Stomach smooth muscle (tissue), 2 donors: ENCODE data around the gene AGTRAP.

ENCODE experiments used
- H3K27ac ChIP-seq: one replicate; pipeline ENCODE4 v1.7.0; 2013; ENCODE audit warnings: mild to moderate bottlenecking, low read length, inconsistent platforms
- H3K27me3 ChIP-seq, 2 donors: one replicate each; pipeline ENCODE4 v1.7.0; 2013; ENCODE audit warnings: low read length in 2 of 2; ENCODE audit not compliant: insufficient read depth in 2 of 2, control insufficient read depth in 1 of 2
- H3K36me3 ChIP-seq, 2 donors: one replicate each; pipeline ENCODE4 v1.7.0; 2013; ENCODE audit warnings: low read length in 2 of 2; ENCODE audit not compliant: control insufficient read depth in 2 of 2, insufficient read depth in 2 of 2
- H3K4me1 ChIP-seq: one replicate; pipeline ENCODE4 v1.7.0; 2013; ENCODE audit warnings: low read length; ENCODE audit not compliant: control insufficient read depth, insufficient read depth
- H3K4me3 ChIP-seq, 2 donors: one replicate each; pipeline ENCODE4 v1.7.0; 2013; ENCODE audit warnings: low read length in 2 of 2
- H3K9ac ChIP-seq, 2 donors: one replicate each; pipeline ENCODE4 v1.7.0; 2013; ENCODE audit warnings: low read length in 2 of 2, mild to moderate bottlenecking in 1 of 2
- H3K9me3 ChIP-seq, 2 donors: one replicate each; pipeline ENCODE4 v1.7.0; 2013; ENCODE audit warnings: low read length in 2 of 2; ENCODE audit not compliant: control insufficient read depth in 2 of 2
- donor health status: healthy.
- donor health status: Pancreatic carcinoma.

AGTRAP gene

DNA sequence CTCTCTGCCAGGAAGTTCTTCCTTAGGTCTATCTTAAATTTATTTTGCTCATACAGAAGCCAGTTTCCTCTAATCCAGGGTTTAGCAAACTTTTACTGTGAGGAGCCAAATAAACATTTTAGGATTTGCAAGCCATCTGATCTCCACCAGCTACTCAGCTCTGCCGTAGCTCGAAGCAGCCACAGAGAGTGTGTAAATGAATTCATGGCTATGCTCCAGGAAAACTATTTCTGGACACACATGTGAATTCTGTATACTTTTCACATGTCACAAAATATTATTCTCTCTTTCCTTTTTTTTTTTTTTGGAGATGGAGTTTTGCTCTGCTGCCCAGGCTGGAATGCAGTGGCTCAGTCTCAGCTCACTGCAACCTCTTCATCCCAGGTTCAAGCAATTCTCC, 13.4 kb upstream of the AGTRAP start:
- Histone ChIP-seq H3K27me3 (no peaks in the 10 kb centered on the region), H3K4me3 (no peak overlapping the region), H3K9me3 (no peaks in the 10 kb centered on the region), H3K4me1 (peaks cover 25% of the 10 kb centered on the region), H3K9ac (no peak overlapping the region), H3K36me3 (no peaks in the 10 kb centered on the region), H3K27ac (no peak overlapping the region)

DNA sequence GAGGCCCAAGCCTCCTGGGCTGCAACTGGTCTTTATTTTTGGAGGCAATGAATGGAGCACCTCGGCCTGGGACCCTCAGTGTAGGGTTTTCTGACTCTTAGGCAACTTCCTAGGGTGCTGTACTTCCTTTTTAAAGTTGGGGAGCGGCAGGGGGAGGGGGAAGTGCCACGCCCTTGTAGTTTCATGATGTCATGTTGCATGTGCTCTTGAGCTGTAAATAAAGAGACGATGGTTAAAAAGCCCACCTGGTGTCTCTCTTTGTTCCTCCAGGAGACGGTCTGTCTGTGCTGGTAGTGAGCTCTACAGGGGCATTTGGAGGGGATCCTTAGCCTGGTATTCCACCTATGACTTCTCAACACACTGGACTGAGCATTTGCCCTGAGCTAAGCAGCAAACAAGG, 10.3 kb upstream of the AGTRAP start:
- Histone ChIP-seq H3K27me3 (no peaks in the 10 kb centered on the region), H3K27ac (no peak overlapping the region), H3K36me3 (no peaks in the 10 kb centered on the region), H3K4me3 (no peak overlapping the region), H3K9me3 (no peaks in the 10 kb centered on the region), H3K4me1 (peaks cover 24% of the 10 kb centered on the region), H3K9ac (no peak overlapping the region)

DNA sequence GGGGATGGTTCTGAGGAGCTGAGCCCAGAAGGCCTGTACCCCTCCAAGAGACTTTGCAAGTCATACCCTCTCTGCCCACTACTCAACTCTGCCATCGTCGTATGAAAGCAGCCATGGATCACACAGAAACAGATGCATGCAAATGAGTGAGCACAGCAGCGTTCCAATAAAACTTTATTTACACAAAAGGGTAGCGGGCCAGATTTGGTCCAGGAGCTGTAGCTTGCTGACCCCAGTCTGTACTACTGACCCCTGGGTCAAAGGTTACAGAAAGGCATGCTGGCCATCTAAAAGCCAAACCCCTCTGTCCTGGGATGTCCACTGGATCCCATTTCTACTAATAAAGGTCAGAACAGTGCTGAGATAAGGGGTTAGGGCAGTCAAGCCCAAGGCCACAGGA, 8.8 kb upstream of the AGTRAP start:
- no peak overlapping the region for H3K27ac ChIP-seq
- H3K4me1 ChIP-seq = peaks cover 22% of the 10 kb centered on the region
- no peaks in the 10 kb centered on the region for H3K9me3 ChIP-seq
- H3K4me3 ChIP-seq = no peak overlapping the region
- H3K9ac ChIP-seq = no peak overlapping the region
- no peaks in the 10 kb centered on the region for H3K36me3 ChIP-seq
- H3K27me3 ChIP-seq = no peaks in the 10 kb centered on the region

DNA sequence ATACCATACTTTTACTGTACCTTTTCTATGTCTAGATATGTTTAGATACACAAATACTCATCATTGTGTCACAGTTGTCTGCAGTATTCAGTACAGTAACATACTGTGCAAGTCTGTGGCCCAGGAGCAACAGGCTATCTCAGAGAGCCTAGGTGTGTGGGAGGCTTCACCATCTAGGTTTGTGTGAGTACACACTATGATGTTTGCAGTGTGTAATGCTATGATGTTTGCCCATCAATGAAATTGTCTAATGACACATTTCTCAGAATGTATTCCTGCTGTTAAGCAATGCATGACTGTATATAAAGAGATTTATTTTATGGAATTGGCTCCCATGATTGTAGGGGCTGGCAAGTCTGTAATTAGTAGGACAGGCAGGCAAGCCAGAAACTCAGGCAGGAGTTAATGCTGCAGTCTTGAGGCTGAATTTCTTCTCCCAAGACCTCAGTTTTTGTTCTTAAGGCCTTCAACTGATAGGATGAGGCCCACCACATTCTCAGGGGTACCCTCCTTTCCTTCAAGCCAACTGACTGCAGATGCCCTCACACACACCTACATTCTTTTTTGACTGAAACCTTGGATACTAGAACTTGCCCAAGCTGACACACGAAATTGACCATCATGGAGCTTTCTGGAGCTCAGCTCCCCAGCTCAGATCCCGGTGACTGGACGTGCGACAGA, 7.7 kb upstream of the AGTRAP start:
- no peaks in the 10 kb centered on the region for H3K36me3 ChIP-seq
- no peak overlapping the region for H3K4me3 ChIP-seq
- H3K9me3 ChIP-seq = no peaks in the 10 kb centered on the region
- H3K27ac ChIP-seq = no peak overlapping the region
- no peak overlapping the region for H3K9ac ChIP-seq
- H3K27me3 ChIP-seq = no peaks in the 10 kb centered on the region
- peaks cover 25% of the 10 kb centered on the region for H3K4me1 ChIP-seq

DNA sequence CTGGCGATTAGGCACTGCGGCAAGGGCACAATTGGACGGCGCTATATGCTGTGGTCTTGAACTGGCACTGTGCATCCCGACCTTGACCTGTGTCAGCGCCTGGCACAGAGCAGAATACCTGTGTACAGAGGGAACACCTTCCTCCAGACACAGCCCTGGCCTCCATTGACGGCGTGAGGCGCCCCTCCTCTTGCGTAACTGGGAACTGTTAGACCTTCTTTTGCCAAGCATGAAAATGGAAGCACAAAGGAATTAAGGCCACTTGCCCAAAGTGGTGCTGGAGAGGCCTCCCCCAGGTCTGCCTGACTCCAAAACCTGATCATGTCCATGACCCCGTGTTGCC, 6.8 kb upstream of the AGTRAP start:
- no peaks in the 10 kb centered on the region for H3K9me3 ChIP-seq
- H3K27me3 ChIP-seq = no peaks in the 10 kb centered on the region
- H3K9ac ChIP-seq = no peak overlapping the region
- H3K4me3 ChIP-seq = no peak overlapping the region
- H3K36me3 ChIP-seq = no peaks in the 10 kb centered on the region
- peaks cover 25% of the 10 kb centered on the region for H3K4me1 ChIP-seq
- H3K27ac ChIP-seq = no peak overlapping the region

DNA sequence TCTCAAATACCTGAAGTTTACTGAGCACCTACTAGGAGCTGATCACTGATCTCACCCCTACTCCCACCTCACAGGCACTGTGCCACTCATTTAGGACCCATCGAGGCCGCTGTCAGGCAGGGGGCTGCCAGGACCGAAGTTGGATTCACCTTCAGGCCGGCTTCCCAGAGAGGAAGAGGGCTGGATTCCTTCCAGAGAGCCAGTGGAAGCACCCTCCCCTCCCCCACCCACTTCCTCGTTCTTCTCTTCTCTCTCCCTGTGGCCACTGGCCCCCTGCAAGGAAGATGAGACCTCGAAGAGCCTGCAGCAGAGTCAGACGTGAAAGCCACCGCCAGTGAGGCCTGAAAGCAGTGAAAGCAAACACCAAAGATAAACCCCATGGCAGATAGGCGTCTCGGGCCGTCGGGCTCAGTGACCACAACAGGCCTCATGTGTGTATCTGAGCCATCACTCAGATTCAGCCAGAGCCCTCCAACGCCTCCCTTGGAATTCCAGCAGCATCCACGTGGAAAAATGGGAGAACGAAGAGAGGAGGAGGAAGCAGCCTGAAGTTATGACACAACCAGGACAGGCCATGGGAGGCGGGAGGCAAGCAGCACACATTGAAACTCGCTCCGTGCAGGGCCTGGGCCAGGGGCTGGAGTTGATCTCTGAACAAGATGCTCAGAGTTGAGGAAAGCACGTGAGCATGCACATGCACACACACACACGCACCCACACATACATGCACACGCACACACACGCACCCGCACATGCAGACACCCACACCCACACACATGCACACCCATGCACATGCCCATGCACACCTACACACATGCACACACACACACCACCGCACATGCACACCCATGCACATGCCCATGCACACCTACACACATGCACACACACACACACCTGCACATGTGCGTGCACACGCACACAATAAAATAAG, 6.2 kb upstream of the AGTRAP start:
- H3K9ac ChIP-seq = no peak overlapping the region
- no peaks in the 10 kb centered on the region for H3K27me3 ChIP-seq

DNA sequence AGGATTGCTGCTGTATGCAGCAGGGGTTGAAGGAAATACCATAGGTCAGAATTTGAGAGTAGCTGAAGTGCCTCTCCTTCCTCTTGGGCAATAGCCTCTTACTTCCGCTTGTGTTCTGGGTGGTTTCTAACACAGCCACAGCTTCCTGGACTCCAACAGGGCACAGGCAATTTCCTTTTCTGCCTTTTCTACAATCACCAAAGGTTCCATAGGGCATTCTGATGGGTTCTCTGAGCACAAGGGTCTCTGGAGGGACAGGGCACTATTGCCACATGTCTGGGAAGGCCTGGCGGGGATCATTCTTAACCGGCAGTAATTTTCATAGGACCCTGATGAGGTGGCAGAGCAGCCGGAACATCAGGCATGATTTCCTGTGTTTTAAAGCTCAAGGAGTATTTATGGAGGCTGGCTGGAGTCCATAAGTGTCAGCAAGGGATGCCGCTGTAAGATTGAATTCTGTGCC, 5.5 kb upstream of the AGTRAP start:
- Histone ChIP-seq H3K4me1 (peaks cover 28% of the 10 kb centered on the region), H3K36me3 (no peaks in the 10 kb centered on the region), H3K9ac (no peak overlapping the region), H3K4me3 (peak overlapping the region in 1 of 2 donors; percentile 15), H3K27me3 (no peaks in the 10 kb centered on the region), H3K27ac (no peak overlapping the region), H3K9me3 (no peaks in the 10 kb centered on the region)

More for the DNA sequence above, 6.2 kb upstream of the AGTRAP start:
- Histone ChIP-seq H3K4me3 (no peak overlapping the region), H3K27ac (no peak overlapping the region), H3K36me3 (no peaks in the 10 kb centered on the region), H3K9me3 (no peaks in the 10 kb centered on the region), H3K4me1 (peaks cover 25% of the 10 kb centered on the region)

DNA sequence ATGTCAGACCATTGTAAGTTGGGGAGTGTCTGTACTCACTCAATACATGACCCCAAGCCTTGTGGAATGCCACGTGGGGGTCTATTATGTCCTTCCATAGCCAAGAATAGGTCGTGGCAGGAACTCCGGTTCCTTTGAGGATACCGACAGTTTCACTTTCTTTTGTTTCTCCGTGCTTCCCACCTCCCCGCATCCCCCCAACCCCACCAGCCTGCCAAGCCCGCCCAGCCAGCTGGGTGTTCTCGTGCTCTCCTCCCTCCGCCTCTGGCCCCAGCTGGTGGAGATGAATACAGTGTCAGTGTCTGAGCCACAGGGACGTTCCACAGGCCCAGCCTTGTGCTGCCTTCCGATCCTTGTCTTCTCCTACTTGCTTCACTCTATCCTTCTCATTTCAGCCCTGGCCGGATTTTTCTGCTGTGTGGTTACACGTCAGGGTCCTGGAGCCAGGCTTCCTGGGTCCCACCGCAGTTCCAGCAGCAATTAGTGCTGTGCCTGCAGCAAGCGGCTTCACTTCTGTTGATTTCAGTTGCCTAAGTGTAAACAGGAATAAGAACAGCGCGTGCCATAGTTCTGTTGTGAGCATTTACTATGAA, 4.1 kb upstream of the AGTRAP start:
- Histone ChIP-seq H3K4me3 (peak overlapping the region; percentile 73 to 84), H3K9me3 (no peaks in the 10 kb centered on the region), H3K27me3 (no peaks in the 10 kb centered on the region), H3K27ac (peak overlapping the region; percentile 85), H3K9ac (peak overlapping the region; percentile 63 to 86), H3K36me3 (no peaks in the 10 kb centered on the region), H3K4me1 (peaks cover 41% of the 10 kb centered on the region)

DNA sequence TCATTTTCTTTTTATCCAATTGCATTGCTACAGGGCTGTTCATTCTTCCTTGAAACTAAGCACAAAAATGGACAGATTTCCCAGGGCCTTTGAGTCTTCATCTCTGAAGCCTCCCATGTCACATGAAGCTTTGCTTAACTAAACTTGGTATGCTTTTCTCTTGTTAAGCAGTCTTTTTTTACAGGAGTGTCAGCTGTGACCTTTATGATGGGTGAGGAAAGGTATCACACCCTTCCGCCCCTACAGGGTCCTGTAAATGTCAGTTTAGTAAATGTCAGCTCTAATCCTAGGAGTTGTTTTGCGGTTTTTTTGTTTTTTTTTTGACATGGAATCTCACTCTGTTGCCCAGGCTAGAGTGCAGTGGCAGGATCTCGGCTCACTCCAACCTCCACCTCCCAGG, 2.6 kb upstream of the AGTRAP start:
- Histone ChIP-seq H3K27me3 (no peaks in the 10 kb centered on the region), H3K9ac (no peak overlapping the region), H3K36me3 (no peaks in the 10 kb centered on the region), H3K4me1 (peaks cover 49% of the 10 kb centered on the region), H3K9me3 (no peaks in the 10 kb centered on the region), H3K27ac (no peak overlapping the region), H3K4me3 (no peak overlapping the region)

DNA sequence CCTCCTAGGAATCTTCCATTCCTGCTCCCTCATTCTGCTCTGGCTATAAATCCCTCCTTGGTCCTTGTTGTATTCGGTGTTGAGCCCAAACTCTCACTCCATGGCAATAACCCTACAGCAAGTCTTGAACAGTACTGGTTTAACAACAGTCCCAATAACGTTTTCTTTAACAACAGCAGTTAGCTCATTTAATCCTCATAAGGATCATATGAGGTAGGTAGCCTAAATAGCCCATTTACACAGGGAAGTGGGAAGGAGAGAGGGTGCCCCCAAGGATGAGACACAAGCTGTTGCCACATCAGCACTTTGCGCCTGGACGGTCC, 444 bp upstream of the AGTRAP start:
- Histone ChIP-seq H3K36me3 (no peaks in the 10 kb centered on the region), H3K27me3 (no peaks in the 10 kb centered on the region), H3K9me3 (no peaks in the 10 kb centered on the region), H3K27ac (peak overlapping the region; percentile 70), H3K9ac (no peak overlapping the region), H3K4me3 (peak overlapping the region in 1 of 2 donors; percentile 94), H3K4me1 (peaks cover 41% of the 10 kb centered on the region)
